ENCODE data around the gene IL17RE.

The IL17RE gene

GRCh38 chr3:9951598-9951961, 48.9 kb downstream of the IL17RE start:
- Histone ChIP-seq H2AFZ (ENCODE audit: low read length) (peak overlapping the region; percentile 94), H2BK5ac (ENCODE audit: low read length) (no peak overlapping the region), H3K4me1 (ENCODE audit: control insufficient read depth in 2 of 2, insufficient read depth in 1 of 2, low read depth in 1 of 2, low read length in 2 of 2) (peaks cover 0 to 13% of the 10 kb centered on the region in 2 donors), H3K79me1 (ENCODE audit: low read depth, low read length) (peaks cover 7% of the 10 kb centered on the region), H3K9me3 (replicated peaks in 1 of 2; ENCODE audit: control insufficient read depth in 2 of 2, insufficient read depth in 1 of 2, low read depth in 1 of 2, low read length in 2 of 2) (peaks cover 0 to 1% of the 10 kb centered on the region in 2 donors), H2BK120ac (ENCODE audit: low read depth, low read length) (no peak overlapping the region), H3K23ac (ENCODE audit: low read depth, low read length, poor library complexity) (peak overlapping the region; percentile 57), H3K36me3 (replicated peaks in 1 of 2; ENCODE audit: control insufficient read depth in 2 of 2, insufficient read depth in 2 of 2, low read length in 2 of 2) (peaks cover 4 to 7% of the 10 kb centered on the region in 2 donors), H4K8ac (ENCODE audit: low read depth, low read length) (no peak overlapping the region), H2AK5ac (ENCODE audit: low read depth, low read length) (no peak overlapping the region), H2BK12ac (ENCODE audit: low read length) (no peak overlapping the region), H3K4ac (ENCODE audit: low read length) (no peak overlapping the region), H3K4me2 (ENCODE audit: insufficient read depth, low read length, poor library complexity, severe bottlenecking) (peak overlapping the region; percentile 95), H3K9ac (ENCODE audit: low read depth, low read length, poor library complexity) (peak overlapping the region; percentile 90), H3K27me3 (ENCODE audit: control insufficient read depth in 3 of 3, insufficient read depth in 3 of 3, low read depth in 1 of 3, low read length in 3 of 3) (peaks cover 0 to 2% (median 0%) of the 10 kb centered on the region in 3 experiments), H3K14ac (ENCODE audit: low read length) (no peak overlapping the region), H4K91ac (ENCODE audit: low read depth, low read length, poor library complexity) (no peak overlapping the region), H3K27ac (replicated peaks; ENCODE audit: low read length) (no peak overlapping the region), H2BK15ac (ENCODE audit: low read length) (no peak overlapping the region), H3K4me3 (ENCODE audit: low read length in 2 of 2) (peak overlapping the region; percentile 66 to 95), H3K18ac (ENCODE audit: low read length) (peak overlapping the region; percentile 96)
- WGBS, 2 donors (ENCODE audit: extremely low coverage in 2 of 2, insufficient read length in 2 of 2, insufficient replicate concordance in 1 of 2): no CpG with 5 or more reads among the region's 10 CpGs
- no peak for DNase-seq (ENCODE audit: low spot score)

GRCh38 chr3:9951962-9952805, 49.5 kb downstream of the IL17RE start, which contains the start of gene PRRT3:
TSS of gene PRRT3 (minus strand) at chr3:9952408. CDS start at chr3:9950115, 2,293 bp downstream.
- no peak within 1 kb of the TSS for H2BK12ac ChIP-seq (ENCODE audit: low read length)
- peak within 1 kb of the TSS; percentile 90 for H3K9ac ChIP-seq (ENCODE audit: low read depth, low read length, poor library complexity)
- no CpG with 5 or more reads among the region's 52 CpGs for WGBS, 2 donors (ENCODE audit: extremely low coverage in 2 of 2, insufficient read length in 2 of 2, insufficient replicate concordance in 1 of 2)

GRCh38 chr3:9955067-9955502, 52.4 kb downstream of the IL17RE start:
- Histone ChIP-seq H3K4me3 (ENCODE audit: low read length in 2 of 2) (no peak overlapping the region), H2BK15ac (ENCODE audit: low read length) (no peak overlapping the region), H3K36me3 (replicated peaks in 1 of 2; ENCODE audit: control insufficient read depth in 2 of 2, insufficient read depth in 2 of 2, low read length in 2 of 2) (no peaks in the 10 kb centered on the region), H3K18ac (ENCODE audit: low read length) (no peak overlapping the region), H3K4ac (ENCODE audit: low read length) (no peak overlapping the region), H3K9ac (ENCODE audit: low read depth, low read length, poor library complexity) (peak overlapping the region; percentile 16), H2AFZ (ENCODE audit: low read length) (peak overlapping the region; percentile 62), H3K4me2 (ENCODE audit: insufficient read depth, low read length, poor library complexity, severe bottlenecking) (no peak overlapping the region), H4K8ac (ENCODE audit: low read depth, low read length) (no peak overlapping the region), H2AK5ac (ENCODE audit: low read depth, low read length) (no peak overlapping the region), H3K23ac (ENCODE audit: low read depth, low read length, poor library complexity) (no peak overlapping the region), H2BK120ac (ENCODE audit: low read depth, low read length) (no peak overlapping the region), H2BK5ac (ENCODE audit: low read length) (no peak overlapping the region), H3K9me3 (replicated peaks in 1 of 2; ENCODE audit: control insufficient read depth in 2 of 2, insufficient read depth in 1 of 2, low read depth in 1 of 2, low read length in 2 of 2) (no peaks in the 10 kb centered on the region), H3K27ac (replicated peaks; ENCODE audit: low read length) (no peak overlapping the region), H3K14ac (ENCODE audit: low read length) (no peak overlapping the region), H3K79me1 (ENCODE audit: low read depth, low read length) (peaks cover 2% of the 10 kb centered on the region), H3K27me3 (ENCODE audit: control insufficient read depth in 3 of 3, insufficient read depth in 3 of 3, low read depth in 1 of 3, low read length in 3 of 3) (no peaks in the 10 kb centered on the region), H3K4me1 (ENCODE audit: control insufficient read depth in 2 of 2, insufficient read depth in 1 of 2, low read depth in 1 of 2, low read length in 2 of 2) (peaks cover 0 to 7% of the 10 kb centered on the region in 2 donors), H4K91ac (ENCODE audit: low read depth, low read length, poor library complexity) (no peak overlapping the region), H2BK12ac (ENCODE audit: low read length) (no peak overlapping the region)
- no CpG with 5 or more reads among the region's 12 CpGs for WGBS, 2 donors (ENCODE audit: extremely low coverage in 2 of 2, insufficient read length in 2 of 2, insufficient replicate concordance in 1 of 2)
- DNase-seq (ENCODE audit: low spot score): no peak

More at GRCh38 chr3:9951962-9952805, 49.5 kb downstream of the IL17RE start, which contains the start of gene PRRT3:
- Histone ChIP-seq H3K27ac (replicated peaks; ENCODE audit: low read length) (no peak within 1 kb of the TSS), H3K4me3 (ENCODE audit: low read length in 2 of 2) (peak within 1 kb of the TSS; percentile 66 to 95), H3K4me2 (ENCODE audit: insufficient read depth, low read length, poor library complexity, severe bottlenecking) (peak within 1 kb of the TSS; percentile 95), H4K91ac (ENCODE audit: low read depth, low read length, poor library complexity) (peak within 1 kb of the TSS; percentile 92), H2BK120ac (ENCODE audit: low read depth, low read length) (no peak within 1 kb of the TSS), H3K9me3 (replicated peaks in 1 of 2; ENCODE audit: control insufficient read depth in 2 of 2, insufficient read depth in 1 of 2, low read depth in 1 of 2, low read length in 2 of 2) (peaks cover 0 to 1% of the 10 kb centered on the region in 2 donors), H2AK5ac (ENCODE audit: low read depth, low read length) (no peak within 1 kb of the TSS), H3K36me3 (replicated peaks in 1 of 2; ENCODE audit: control insufficient read depth in 2 of 2, insufficient read depth in 2 of 2, low read length in 2 of 2) (peaks cover 4 to 7% of the 10 kb centered on the region in 2 donors), H3K14ac (ENCODE audit: low read length) (peak within 1 kb of the TSS; percentile 89), H3K23ac (ENCODE audit: low read depth, low read length, poor library complexity) (peak within 1 kb of the TSS; percentile 57), H2BK5ac (ENCODE audit: low read length) (no peak within 1 kb of the TSS), H3K4ac (ENCODE audit: low read length) (no peak within 1 kb of the TSS), H2BK15ac (ENCODE audit: low read length) (peak within 1 kb of the TSS; percentile 67), H3K4me1 (ENCODE audit: control insufficient read depth in 2 of 2, insufficient read depth in 1 of 2, low read depth in 1 of 2, low read length in 2 of 2) (peaks cover 0 to 12% of the 10 kb centered on the region in 2 donors), H3K79me1 (ENCODE audit: low read depth, low read length) (peaks cover 7% of the 10 kb centered on the region), H4K8ac (ENCODE audit: low read depth, low read length) (no peak within 1 kb of the TSS), H3K27me3 (ENCODE audit: control insufficient read depth in 3 of 3, insufficient read depth in 3 of 3, low read depth in 1 of 3, low read length in 3 of 3) (no peaks in the 10 kb centered on the region), H2AFZ (ENCODE audit: low read length) (peak within 1 kb of the TSS; percentile 94), H3K18ac (ENCODE audit: low read length) (peak within 1 kb of the TSS; percentile 96)
- DNase-seq (ENCODE audit: low spot score): peak; percentile 48

GRCh38 chr3:9955611-9956352, 53.1 kb downstream of the IL17RE start:
- no peak overlapping the region for H3K4me3 ChIP-seq (ENCODE audit: low read length in 2 of 2)
- H2BK120ac ChIP-seq (ENCODE audit: low read depth, low read length): no peak overlapping the region
- H3K23ac ChIP-seq (ENCODE audit: low read depth, low read length, poor library complexity): no peak overlapping the region
- no peak overlapping the region for H2BK5ac ChIP-seq (ENCODE audit: low read length)
- no peak overlapping the region for H2BK15ac ChIP-seq (ENCODE audit: low read length)
- peaks cover 2% of the 10 kb centered on the region for H3K79me1 ChIP-seq (ENCODE audit: low read depth, low read length)
- no peak overlapping the region for H3K14ac ChIP-seq (ENCODE audit: low read length)
- peaks cover 0 to 7% of the 10 kb centered on the region in 2 donors for H3K4me1 ChIP-seq (ENCODE audit: control insufficient read depth in 2 of 2, insufficient read depth in 1 of 2, low read depth in 1 of 2, low read length in 2 of 2)
- H2AFZ ChIP-seq (ENCODE audit: low read length): no peak overlapping the region
- H3K18ac ChIP-seq (ENCODE audit: low read length): no peak overlapping the region
- H3K4me2 ChIP-seq (ENCODE audit: insufficient read depth, low read length, poor library complexity, severe bottlenecking): no peak overlapping the region
- H3K4ac ChIP-seq (ENCODE audit: low read length): no peak overlapping the region
- no peak overlapping the region for H3K9ac ChIP-seq (ENCODE audit: low read depth, low read length, poor library complexity)
- H3K27me3 ChIP-seq (ENCODE audit: control insufficient read depth in 3 of 3, insufficient read depth in 3 of 3, low read depth in 1 of 3, low read length in 3 of 3): no peaks in the 10 kb centered on the region
- H3K9me3 ChIP-seq (replicated peaks in 1 of 2; ENCODE audit: control insufficient read depth in 2 of 2, insufficient read depth in 1 of 2, low read depth in 1 of 2, low read length in 2 of 2): no peaks in the 10 kb centered on the region
- H3K36me3 ChIP-seq (replicated peaks in 1 of 2; ENCODE audit: control insufficient read depth in 2 of 2, insufficient read depth in 2 of 2, low read length in 2 of 2): no peaks in the 10 kb centered on the region
- DNase-seq (ENCODE audit: low spot score): no peak
- no CpG with 5 or more reads among the region's 5 CpGs for WGBS, 2 donors (ENCODE audit: extremely low coverage in 2 of 2, insufficient read length in 2 of 2, insufficient replicate concordance in 1 of 2)
- no peak overlapping the region for H2AK5ac ChIP-seq (ENCODE audit: low read depth, low read length)
- no peak overlapping the region for H4K8ac ChIP-seq (ENCODE audit: low read depth, low read length)
- no peak overlapping the region for H4K91ac ChIP-seq (ENCODE audit: low read depth, low read length, poor library complexity)
- H3K27ac ChIP-seq (replicated peaks; ENCODE audit: low read length): no peak overlapping the region
- no peak overlapping the region for H2BK12ac ChIP-seq (ENCODE audit: low read length)

All from neuronal stem cell (in vitro differentiated cells).